Measurements from ENCODE around the gene TEDC1.

- TF ChIP-seq CTCF (IDR thresholded peaks at IDR 0.05) (no peak), POLR2A (IDR thresholded peaks at IDR 0.05) (no peak), POLR2AphosphoS5 (IDR thresholded peaks at IDR 0.05) (no peak)
Observed at GRCh38 chr14:105486163-105486973, 4.7 kb upstream of the TEDC1 start, which contains the start of gene CRIP1.
